Epidermal melanocyte (primary cell): ENCODE measurements around the gene MAD2L2.

Source experiments
- DNase-seq: peaks from one replicate; pipeline ENCODE4 v3.0.0; 2011; ENCODE audit warnings: low spot score; ENCODE audit not compliant: insufficient read length

MAD2L2 gene

DNA sequence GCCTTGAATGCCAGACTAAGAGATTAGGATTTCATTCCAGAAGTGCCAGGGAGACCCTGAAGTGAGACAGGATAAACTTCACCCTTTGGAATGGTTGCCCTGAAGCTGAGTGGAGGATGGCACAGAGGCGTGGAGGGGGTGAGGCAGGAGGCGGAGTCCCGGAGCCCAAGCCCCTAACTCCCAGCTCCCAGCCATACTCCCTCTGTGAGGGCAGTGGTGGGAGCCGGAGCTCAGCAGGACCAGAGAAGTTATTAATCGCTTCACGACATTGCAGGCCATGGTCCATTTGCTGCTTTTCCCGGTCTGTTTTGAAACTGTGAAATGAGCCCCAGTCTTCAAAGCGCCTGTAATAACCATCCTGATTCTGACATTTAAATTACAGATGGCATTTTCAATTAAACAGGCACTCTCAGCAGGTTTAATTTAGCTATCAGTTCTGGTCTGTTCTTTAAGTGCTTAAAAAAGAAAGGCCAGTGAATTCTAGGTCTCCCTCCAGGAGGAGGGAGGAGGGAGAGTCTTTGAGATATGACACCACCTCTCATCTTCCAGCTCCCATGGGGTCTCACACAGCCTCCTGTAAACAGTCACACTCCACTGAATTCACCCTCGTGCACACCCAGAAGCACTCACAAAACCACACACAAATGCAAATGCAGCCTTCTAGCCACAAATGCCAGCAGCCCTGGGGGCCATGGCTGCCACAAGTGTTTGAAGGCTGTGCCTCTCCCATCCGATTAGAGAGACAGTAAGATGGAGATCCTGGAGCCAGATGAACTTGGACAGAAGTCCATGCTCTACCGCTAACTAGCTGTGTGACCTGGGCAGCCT is 46.4 kb downstream of the MAD2L2 start:
- DNase-seq: no peak

DNA sequence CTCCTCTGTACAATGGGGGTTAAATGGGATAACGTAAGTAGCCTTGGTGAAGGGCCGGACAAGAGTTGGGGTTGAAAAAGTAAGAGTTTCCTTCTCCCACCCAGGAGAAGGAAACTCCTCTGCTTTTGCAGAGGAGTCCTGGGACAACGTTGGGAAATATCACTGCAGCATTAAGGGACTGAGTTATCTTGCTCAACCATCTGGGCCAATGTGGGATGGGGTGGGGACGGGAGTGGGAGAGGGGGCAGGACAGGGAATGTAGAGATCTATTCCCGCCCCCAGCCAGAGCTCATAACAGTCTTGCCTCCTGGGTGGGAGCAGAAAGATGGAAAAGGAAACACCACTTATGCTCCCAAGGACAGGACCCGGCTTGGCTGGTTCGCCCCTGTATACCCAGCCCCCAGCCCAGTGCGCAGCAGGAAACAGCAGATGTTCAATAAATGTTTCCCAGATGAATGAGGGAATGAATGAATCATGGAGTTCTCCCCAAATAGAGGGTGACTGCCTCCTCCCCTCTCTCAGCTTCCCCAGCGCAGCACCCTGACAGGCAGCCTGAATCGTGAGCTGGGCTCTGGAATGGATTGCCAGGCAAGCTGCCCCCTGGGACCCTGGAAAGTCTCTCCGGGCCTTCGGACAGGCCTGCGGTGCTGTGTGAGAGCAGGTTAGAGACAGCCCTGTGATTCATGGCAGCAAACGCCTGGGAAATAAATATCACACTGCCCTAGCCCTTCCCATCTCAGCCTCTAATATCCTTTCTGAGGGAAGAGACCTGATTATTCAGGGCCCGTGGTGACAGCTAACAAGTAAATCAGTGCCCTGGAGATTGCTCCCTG is 51.5 kb downstream of the MAD2L2 start:
- DNase-seq: no peak

DNA sequence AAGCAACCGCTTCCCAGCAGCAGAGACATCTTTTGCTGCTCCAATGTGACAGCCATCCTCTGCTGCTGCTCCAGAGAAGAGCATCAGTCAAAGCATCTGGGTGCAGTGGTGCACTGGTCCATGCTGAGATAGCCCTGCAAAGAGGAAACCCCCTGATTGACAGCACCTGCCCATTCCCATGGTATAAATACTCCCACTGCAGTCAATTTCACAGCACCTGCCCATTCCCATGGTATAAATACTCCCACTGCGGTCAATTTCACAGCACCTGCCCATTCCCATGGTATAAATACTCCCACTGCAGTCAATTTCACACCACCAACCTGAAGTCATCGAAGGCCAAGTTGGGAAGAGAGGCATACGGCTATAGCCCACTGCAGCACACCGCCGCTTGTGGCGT is 52.2 kb downstream of the MAD2L2 start:
- DNase-seq: no peak

DNA sequence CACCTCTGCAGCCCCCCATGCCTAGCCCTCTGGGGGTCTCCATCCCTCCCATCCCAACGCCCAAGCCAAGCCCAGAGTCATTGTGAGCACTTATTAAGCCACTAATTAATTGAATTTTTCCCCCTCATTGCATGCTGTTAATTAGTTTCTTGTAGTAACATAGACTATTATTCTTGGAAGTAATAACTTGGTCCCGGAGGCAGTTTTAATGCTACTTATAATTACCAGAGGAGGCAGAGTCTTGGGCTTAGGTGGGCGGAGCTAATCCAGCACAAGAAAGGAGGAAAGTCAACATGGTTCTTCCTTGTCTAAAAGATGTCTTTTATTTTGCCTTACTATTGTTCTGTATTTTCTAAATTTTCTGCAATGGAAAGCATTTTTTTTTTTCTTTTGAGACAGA is 54.4 kb downstream of the MAD2L2 start:
- no peak for DNase-seq
